Gastroesophageal sphincter (tissue), 4 donors: ENCODE measurements around the gene LAMB1. TPM values are rescaled to one million over a fixed set of nuclear protein-coding genes. Genes with fewer than 3 reads are reported as not detected.

ENCODE experiments used
- ATAC-seq: fragments of 150-250 bp; one replicate; pipeline ENCODE4 v1.9.1; 2016; ENCODE audit warnings: mild to moderate bottlenecking, moderate library complexity
- H3K27ac ChIP-seq, 4 donors: fragments of 200-600 bp; sonication (generic) in 3 of 4; 1 replicate in 3 of 4; 2 replicates in 1 of 4; pipeline ENCODE4 v1.5.1; 2016 to 2019
- H3K27me3 ChIP-seq: fragments of 200-600 bp; sonication (generic); one replicate; pipeline ENCODE4 v1.5.1; 2019
- H3K36me3 ChIP-seq, 2 donors: fragments of 200-600 bp; sonication (generic); one replicate each; pipeline ENCODE4 v1.5.1; 2019; ENCODE audit warnings: control low read depth in 1 of 2
- H3K4me1 ChIP-seq, 3 donors: fragments of 200-600 bp; sonication (generic); 1 replicate in 2 of 3; 2 replicates in 1 of 3; pipeline ENCODE4 v1.5.1; 2016 to 2019; ENCODE audit warnings: control low read depth in 2 of 3
- H3K4me3 ChIP-seq, 2 donors: fragments of 200-600 bp; sonication (generic); one replicate each; pipeline ENCODE4 v1.5.1; 2019; ENCODE audit warnings: mild to moderate bottlenecking in 1 of 2, moderate library complexity in 1 of 2
- H3K9me3 ChIP-seq, 3 donors: fragments of 200-600 bp; sonication (generic); one replicate each; pipeline ENCODE4 v1.5.1; 2017 to 2019; ENCODE audit warnings: control low read depth in 2 of 3
- EP300 ChIP-seq: sonication (generic); formaldehyde crosslinking; IDR thresholded peaks from one replicate; pipeline ENCODE4 v1.6.1; 2017; ENCODE audit warnings: antibody characterized with exemption, mild to moderate bottlenecking
- POLR2A ChIP-seq, 2 donors: fragments of 450-650 bp; IDR thresholded peaks; one replicate each; pipeline ENCODE4 v1.6.1; 2017; ENCODE audit warnings: antibody characterized with exemption in 2 of 2, mild to moderate bottlenecking in 2 of 2, moderate library complexity in 1 of 2
- POLR2AphosphoS5 ChIP-seq: sonication (generic); formaldehyde crosslinking; IDR thresholded peaks from one replicate; pipeline ENCODE4 v1.6.1; 2017; ENCODE audit warnings: antibody characterized with exemption
- WGBS, 2 donors: methylation state at CpG; one replicate each; pipeline ENCODE4 v1.1.5; 2018; ENCODE audit warnings: low coverage in 1 of 2; 5-methylcytosine and 5-hydroxymethylcytosine counted together
- total RNA-seq, 4 donors: library from RNA; depleted of rRNA; stranded (reverse); fragments of >200 nt; gene quantifications; one replicate each; pipeline ENCODE4 v1.1.0, GENCODE V29; 2016
- TF ChIP-seq, protein P1 (sequence below), 4 experiments: fragments of 200-600 bp in 2 of 4; fragments of 450-650 bp in 2 of 4; sonication (generic) in 1 of 4; IDR thresholded peaks; one replicate each; pipeline ENCODE4 v1.5.1; 2017 to 2019; ENCODE audit warnings: antibody characterized with exemption in 4 of 4, mild to moderate bottlenecking in 2 of 4, moderate library complexity in 2 of 4

The LAMB1 gene
- total RNA-seq, 4 donors from 2014 or later, result 130 to 193 (median 179) TPM

DNA sequence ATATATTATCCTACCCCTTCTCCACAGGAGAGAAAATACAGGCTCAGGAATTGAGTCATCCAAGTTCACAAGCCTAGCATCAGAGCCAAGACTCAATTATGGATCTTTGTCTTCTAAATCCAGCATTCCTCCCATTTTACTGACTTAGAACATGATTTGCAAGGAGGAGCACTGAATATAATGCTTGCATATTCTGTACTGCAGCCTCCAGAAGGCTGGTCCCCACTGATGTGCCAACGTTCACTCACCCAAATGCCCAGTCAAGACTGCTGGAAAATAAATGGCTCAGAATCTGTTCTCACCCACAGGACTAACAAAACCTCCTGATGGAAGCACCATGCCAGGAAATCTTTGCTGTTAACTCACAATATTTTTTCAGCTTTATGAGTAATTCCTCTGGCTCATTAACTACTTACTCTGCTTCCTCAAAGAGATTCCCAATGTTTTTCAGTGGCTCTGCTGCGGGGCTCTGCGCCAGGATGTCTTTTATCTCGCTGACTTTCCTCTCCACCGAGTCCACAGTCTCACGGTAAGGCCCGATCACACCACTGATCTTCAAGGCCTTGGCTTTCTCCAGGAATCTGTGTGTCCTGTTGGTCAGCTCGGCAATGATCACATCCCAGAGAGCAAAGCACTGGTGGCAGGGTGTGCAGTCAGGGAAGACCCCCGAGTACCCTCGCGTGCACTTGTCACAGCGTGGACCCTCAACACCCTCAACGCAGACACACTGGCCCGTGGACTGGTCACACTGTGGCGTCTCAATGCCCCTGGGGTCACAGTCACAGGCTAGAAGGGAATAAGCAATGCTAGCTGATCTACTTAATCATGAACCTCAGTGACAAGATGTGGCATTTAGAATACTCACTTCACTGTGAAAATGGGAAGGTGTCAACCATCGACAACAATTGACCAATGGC is 63.1 kb downstream of the LAMB1 start:
- 20 to 40% methylated on average over 8 to 11 of the region's 16 CpGs for WGBS, 2 donors

DNA sequence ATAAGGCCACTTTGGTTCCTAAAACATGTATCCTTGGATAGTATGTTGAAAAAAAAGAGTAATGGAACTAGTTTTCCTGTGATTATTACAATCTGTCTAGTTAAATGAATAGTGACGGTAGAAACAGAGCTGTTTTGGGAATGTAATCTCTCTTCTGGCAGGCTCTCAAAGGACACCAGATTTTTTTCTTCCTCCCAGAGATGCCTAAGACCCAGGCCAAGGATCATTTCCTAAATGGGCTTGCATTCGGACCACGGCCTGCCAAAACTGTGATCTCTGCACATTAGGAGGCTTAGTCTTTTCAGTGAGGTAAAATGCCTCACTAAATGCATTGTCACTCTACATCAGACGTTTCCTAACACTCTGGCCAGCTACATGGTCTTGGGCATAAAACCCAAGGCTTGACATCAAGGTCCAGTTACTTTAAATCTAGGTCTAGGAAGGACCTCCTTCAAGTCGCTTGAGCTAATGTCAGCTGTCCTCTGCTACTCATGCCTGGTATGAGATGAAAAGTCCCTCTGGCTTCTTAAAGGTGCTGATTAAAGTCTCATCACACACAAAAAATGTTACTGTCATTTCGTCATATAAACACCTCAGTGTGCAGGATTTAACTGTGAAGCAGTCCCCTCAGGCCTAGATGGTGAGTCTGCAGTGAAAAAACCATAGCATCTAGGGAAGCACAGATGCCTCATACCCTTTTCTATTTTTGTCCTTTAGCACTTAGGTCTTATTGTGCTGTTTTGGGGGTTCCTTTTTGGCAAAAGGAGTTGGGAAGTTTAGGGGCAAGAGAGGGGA is 64.3 kb downstream of the LAMB1 start:
- peaks cover 28 to 55% (median 28%) of the 10 kb centered on the region in 3 donors for H3K4me1 ChIP-seq

More for the DNA sequence above, 63.1 kb downstream of the LAMB1 start:
- H3K4me1 ChIP-seq, result peaks cover 28 to 48% (median 30%) of the 10 kb centered on the region in 3 donors
- H3K9me3 ChIP-seq, result no peaks in the 10 kb centered on the region
- peaks cover 0 to 48% of the 10 kb centered on the region in 2 donors for H3K36me3 ChIP-seq
- TF ChIP-seq POLR2A (IDR thresholded peaks at IDR 0.05) (no peak), POLR2AphosphoS5 (peak; percentile 90), EP300 (no peak)
- TF ChIP-seq, protein P1, sequence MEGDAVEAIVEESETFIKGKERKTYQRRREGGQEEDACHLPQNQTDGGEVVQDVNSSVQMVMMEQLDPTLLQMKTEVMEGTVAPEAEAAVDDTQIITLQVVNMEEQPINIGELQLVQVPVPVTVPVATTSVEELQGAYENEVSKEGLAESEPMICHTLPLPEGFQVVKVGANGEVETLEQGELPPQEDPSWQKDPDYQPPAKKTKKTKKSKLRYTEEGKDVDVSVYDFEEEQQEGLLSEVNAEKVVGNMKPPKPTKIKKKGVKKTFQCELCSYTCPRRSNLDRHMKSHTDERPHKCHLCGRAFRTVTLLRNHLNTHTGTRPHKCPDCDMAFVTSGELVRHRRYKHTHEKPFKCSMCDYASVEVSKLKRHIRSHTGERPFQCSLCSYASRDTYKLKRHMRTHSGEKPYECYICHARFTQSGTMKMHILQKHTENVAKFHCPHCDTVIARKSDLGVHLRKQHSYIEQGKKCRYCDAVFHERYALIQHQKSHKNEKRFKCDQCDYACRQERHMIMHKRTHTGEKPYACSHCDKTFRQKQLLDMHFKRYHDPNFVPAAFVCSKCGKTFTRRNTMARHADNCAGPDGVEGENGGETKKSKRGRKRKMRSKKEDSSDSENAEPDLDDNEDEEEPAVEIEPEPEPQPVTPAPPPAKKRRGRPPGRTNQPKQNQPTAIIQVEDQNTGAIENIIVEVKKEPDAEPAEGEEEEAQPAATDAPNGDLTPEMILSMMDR (IDR thresholded peaks at IDR 0.05), result peak in 1 of 4 experiments; percentile 4
- no peak overlapping the region for H3K4me3 ChIP-seq
- peak; percentile 39 for ATAC-seq
- H3K27me3 ChIP-seq, result no peaks in the 10 kb centered on the region
- peak overlapping the region; percentile 83 to 95 (median 87) for H3K27ac ChIP-seq

DNA sequence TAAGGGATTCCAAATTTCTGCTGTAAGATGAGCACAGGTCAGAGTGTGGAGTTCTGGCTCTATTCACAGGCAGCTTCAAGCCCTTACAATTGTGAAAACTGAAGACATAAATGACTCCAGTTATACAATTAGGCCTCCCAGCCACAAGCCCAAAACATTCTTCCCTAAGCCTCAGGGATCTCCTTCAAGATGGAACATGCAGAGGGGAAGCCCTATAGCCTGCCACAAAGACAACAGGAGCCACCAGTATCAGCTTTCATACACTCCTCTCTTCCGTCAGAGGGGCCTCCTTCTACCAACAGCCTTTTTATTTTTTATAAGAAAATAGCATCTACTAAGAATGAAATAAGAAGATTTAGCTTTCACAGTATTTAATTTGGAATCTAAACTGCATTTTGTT is 65.4 kb downstream of the LAMB1 start:
- Histone ChIP-seq H3K4me3 (no peak overlapping the region), H3K27ac (peak overlapping the region; percentile 83 to 95 (median 87)), H3K36me3 (peaks cover 4 to 40% of the 10 kb centered on the region in 2 donors), H3K27me3 (no peaks in the 10 kb centered on the region), H3K9me3 (no peaks in the 10 kb centered on the region), H3K4me1 (peaks cover 28 to 66% (median 34%) of the 10 kb centered on the region in 3 donors)
- 60 to 88% methylated on average over 1 of the region's 1 CpG for WGBS, 2 donors
- ATAC-seq, result no peak
- TF ChIP-seq POLR2AphosphoS5 (no peak), POLR2A (IDR thresholded peaks at IDR 0.05) (no peak), EP300 (no peak)
- TF ChIP-seq, protein P1 (IDR thresholded peaks at IDR 0.05), result no peak

More for the DNA sequence above, 64.3 kb downstream of the LAMB1 start:
- Histone ChIP-seq H3K4me3 (no peak overlapping the region), H3K27ac (peak overlapping the region; percentile 83 to 95 (median 87)), H3K9me3 (no peaks in the 10 kb centered on the region), H3K27me3 (no peaks in the 10 kb centered on the region), H3K36me3 (peaks cover 4 to 49% of the 10 kb centered on the region in 2 donors)
- 12 to 14% methylated on average over 5 of the region's 6 CpGs for WGBS, 2 donors
- TF ChIP-seq EP300 (no peak), POLR2AphosphoS5 (peak; percentile 72)
- ATAC-seq, result peak; percentile 80

DNA sequence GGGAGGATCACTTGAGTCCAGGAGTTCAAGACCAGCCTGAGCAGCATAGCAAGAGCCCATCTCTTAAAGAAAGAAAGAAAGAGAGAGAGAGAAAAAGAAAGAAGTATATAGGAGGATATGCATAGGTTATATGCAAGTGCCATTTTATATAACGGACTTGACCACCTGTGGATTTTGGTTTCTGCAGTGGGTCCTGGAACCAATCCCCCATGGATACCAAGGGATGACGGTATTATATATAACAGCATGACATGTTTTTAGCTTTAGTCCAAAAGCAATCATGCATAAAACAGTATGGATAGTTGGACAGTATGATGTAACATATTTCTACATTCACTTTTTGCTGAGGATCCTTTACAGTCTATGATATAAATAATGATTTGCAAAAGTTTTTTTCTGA is 66.6 kb downstream of the LAMB1 start:
- TF ChIP-seq, protein P1 (IDR thresholded peaks at IDR 0.05), result no peak
- TF ChIP-seq POLR2A (IDR thresholded peaks at IDR 0.05) (no peak), EP300 (no peak), POLR2AphosphoS5 (no peak)
- Histone ChIP-seq H3K27me3 (no peaks in the 10 kb centered on the region), H3K4me3 (no peak overlapping the region), H3K27ac (peak overlapping the region in 2 of 4 donors; percentile 83 to 85), H3K4me1 (peaks cover 36 to 76% (median 37%) of the 10 kb centered on the region in 3 donors), H3K9me3 (no peaks in the 10 kb centered on the region), H3K36me3 (peaks cover 4 to 41% of the 10 kb centered on the region in 2 donors)
- no peak for ATAC-seq
- 91 to 100% methylated on average over 2 of the region's 2 CpGs for WGBS, 2 donors
